Neural progenitor cell (in vitro differentiated cells): ENCODE data around the gene AUTS2.

Experiments
- EZH2 ChIP-seq: fragments of 200-600 bp; sonication (generic); IDR thresholded peaks from 2 replicates; pipeline ENCODE4 v1.6.1; 2017; ENCODE audit warnings: antibody characterized with exemption, mild to moderate bottlenecking, moderate library complexity
- EZH2phosphoT487 ChIP-seq: fragments of 200-600 bp; sonication (generic); IDR thresholded peaks from 2 replicates; pipeline ENCODE4 v1.6.1; 2017; ENCODE audit warnings: antibody characterized with exemption

DNA sequence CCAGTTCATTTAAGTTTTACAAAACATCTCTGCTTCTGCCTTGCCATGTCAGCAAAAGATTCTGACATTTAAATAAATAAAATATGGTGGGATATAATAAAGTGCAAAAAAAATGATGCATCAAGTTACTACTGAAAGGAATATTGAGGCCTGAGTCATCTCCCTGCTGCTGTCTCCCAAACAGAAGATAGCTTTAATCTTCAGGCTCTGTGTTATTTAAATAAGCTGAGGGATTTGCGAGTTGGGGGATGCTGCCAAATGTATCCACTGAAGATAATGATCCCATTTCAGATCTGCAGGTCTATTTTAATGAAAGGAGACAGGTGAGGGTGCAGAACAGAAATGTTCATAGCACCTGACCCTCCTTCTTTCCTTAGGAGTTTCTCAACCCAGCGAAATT, 720.8 kb downstream of the AUTS2 start:
- TF ChIP-seq EZH2phosphoT487: no peak
- TF ChIP-seq EZH2: no peak
